Endothelial cell of hepatic sinusoid (primary cell): ENCODE data around the gene RSRP1.

Experiments used
- in situ Hi-C: cut with HindIII; loops from 2 replicates; pipeline ENCODE4 v1.10.0; 2017; ENCODE audit warnings: low sequenced_read_pairs

RSRP1 gene

DNA sequence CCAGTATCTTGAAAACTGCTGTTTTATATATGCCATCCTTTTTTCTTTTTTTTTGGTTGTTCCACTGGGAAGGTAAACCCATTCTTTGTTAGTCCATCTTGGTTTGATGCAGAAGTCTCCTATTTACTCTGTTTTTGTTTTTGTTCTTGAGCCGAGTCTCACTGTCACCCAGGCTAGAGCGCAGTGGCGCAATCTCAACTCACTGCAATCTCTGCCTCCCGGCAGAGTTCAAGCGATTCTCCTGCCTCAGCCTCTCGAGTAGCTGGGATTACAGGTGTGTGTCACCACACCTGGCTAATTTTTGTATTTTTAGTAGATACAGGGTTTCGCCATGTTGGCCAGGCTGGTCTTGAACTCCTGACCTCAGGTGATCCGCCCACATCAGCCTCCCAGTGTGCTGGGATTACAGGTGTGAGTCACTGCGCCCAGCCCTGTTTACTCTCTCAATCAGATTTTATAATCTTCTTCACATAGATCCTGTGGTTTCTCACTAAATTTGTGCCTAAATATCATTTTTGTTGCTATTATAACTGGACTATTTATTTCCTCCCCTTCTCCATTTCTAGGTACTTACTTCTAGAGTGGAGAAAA lies 27.5 kb downstream of the RSRP1 start:
- in situ Hi-C loops = loop anchor here (25.0 kb wide), 2 partner anchors 282 to 557 kb away; partner anchors contain the start of gene RUNX3

DNA sequence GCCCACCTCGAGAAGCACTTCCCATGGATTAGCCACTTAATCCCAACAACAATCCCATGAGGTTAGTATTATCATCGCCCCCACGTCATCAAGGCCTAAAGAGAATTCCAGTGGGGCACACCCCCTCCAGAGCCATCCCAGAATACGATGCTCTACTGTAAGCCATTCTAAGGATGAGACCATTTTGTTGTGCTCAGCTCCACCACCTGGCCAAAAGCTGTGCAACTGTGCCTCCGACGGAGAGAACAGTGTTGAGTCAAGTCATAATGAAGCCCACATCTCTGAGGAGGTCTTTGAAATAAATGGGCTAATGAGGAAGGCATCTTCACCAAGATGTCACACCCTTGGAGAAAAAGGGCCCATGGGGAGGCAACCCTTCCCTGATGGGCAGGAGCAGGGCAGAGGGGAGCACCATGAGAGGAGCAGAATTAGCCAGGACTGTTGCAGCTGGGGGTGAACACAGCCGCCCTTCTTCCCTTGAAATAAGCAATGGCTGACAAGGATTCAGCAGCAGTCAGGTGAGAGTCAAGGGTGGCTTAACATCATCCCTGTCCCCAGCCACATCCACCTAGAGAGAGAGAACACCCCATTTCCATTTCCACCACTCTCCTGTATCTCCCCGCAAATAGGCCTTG lies 29.5 kb downstream of the RSRP1 start:
- in situ Hi-C loops = loop anchor here (25.0 kb wide), 2 partner anchors 280 to 555 kb away; partner anchors contain the start of gene RUNX3

DNA sequence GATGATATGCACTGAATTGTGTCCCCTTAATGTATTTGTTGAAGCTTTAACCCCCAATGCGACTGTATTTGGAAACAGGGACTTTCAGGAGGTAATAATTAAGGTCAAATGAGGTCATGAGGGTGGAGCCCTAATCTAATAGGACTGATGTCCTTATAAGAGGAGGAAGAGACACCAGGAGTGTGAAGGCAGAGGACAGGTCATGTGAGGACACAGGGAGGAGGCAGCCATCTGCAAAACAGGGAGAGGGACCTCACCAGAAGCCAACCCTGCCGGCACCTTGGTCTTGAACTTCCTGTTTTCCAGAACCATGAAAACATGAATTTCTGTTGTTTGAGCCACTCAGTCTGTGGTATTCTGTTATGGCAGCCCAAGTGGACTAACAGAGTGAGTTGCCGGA lies 30.2 kb downstream of the RSRP1 start:
- in situ Hi-C loops = loop anchor here (25.0 kb wide), 2 partner anchors 280 to 555 kb away; partner anchors contain the start of gene RUNX3

DNA sequence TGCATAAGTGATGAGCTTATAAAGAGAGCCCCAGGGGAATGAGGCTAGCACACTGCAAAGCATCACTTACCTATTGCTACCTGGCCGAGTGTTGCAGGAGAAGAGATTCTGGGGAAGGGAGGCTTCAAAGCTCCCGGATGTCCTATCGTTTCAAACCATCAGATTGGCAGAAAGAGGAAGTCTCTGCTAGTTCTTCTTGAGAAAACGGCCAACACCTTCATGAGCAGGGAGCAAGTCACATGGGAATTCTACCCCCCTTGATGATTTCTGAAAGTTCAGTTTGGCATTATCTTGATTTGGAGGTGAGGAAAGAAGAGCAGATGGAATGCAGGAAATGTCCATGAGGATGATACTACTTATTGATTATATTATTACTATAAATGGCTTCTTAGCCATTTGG lies 31.1 kb downstream of the RSRP1 start:
- in situ Hi-C loops = loop anchor here (25.0 kb wide), 2 partner anchors 279 to 554 kb away; partner anchors contain the start of gene RUNX3

DNA sequence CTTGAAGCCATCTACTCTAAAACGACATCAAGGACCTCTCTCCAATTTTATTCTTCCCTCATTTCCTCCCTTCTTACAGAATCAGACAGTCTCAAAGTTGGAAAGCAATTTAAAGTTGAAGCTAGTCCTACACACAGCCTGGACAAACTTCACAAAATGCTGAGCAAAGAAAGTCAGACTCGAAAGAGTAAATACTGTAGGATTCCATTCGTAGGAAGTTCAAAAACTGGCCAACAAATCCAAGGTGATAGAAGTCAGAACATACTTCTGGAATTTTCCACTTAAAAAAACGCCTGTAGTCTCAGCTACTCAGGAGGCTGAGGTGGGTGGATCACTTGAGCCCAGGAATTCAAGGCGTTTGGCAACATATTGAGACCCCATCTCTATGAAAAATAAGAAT lies 34.5 kb downstream of the RSRP1 start:
- in situ Hi-C loops = loop anchor here (25.0 kb wide), 2 partner anchors 275 to 550 kb away; partner anchors contain the start of gene RUNX3

DNA sequence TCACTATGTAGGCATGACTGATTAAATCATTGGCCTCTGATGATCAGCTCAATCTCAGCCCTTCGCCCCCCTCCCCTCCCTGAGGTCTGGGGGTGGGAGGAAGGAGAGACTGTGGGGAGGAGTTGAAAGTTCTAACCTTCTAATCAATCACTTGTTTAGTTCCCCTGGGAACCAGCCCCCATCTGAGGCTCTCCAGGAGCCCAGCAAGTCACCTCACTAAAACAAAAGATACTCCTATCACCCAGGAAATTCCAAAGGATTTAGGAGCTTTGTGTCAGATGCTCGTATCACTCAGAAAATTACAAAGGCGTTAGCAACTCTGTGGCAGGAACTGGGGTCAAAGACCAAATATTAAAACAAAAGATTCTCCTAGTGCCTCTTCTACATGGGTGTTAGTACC lies 36.5 kb downstream of the RSRP1 start:
- in situ Hi-C loops = loop anchor here (25.0 kb wide), 2 partner anchors 273 to 548 kb away; partner anchors contain the start of gene RUNX3

DNA sequence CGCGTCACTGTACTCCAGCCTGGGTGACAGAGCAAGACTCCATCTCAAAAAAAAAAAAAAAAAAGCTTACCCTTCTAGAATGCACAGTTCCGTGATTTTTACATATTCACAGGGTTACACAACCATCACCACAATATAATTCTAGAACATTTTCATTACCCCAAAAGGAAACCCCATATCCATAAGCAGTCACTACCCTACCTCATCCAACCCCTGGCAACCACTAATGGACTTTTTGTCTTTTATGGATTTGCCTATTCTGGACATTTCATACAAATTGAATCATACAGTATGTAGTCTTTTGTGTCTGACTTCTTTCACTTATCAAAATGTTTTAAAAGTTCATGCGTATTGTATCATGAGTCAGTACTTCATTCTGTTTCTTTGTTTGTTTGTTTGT lies 37.7 kb downstream of the RSRP1 start:
- in situ Hi-C loops = loop anchor here (25.0 kb wide), 2 partner anchors 272 to 547 kb away; partner anchors contain the start of gene RUNX3

DNA sequence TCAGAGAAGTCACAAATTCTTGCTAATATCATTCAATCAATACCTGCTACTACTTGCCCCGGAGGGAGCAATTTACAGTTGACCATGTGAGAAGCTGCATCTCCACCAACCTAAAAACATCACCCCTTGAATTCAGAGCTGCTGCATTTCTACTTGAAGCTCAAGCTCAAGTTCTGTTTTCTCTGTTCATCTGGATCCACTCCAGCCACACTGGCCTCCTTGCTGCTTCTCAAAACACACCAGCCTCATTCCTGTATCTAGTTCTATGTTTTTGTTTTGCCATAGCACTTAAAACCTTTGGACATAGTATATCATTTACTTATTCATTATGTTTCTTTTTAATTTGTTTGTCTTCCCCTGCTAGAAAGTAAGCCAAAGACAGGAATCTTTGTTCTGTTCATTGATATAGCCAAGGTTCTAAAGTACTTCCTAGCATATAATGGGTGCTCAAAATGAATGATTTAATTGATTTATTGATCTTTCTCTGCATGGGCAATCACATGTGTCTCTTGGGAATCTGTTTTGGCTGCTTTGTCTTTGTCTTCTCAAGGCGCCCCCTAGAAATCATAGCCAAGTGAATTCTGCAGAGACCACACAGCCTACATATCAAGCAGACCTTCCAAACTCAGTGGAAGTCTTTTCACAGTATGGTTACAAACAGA lies 38.6 kb downstream of the RSRP1 start:
- in situ Hi-C loops = loop anchor here (25.0 kb wide), 2 partner anchors 271 to 546 kb away; partner anchors contain the start of gene RUNX3

DNA sequence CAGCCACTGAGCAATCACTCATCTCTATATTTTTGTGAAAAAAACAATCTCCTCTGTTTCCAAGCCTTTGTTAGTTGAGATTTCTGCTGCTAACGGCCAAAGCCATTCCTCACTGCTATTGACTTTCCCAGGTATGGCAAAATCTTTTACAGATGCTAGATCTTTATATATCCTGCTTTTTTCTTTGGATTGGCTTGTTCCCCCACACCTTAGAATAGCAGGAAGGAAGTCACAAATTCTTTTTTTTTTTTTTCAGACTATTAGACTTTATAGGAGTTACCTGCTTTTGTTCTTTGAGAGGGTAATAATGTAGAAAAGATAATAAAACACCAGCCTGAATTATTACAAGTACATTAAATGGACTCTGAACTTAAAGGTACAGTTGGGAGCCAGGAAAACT lies 39.2 kb downstream of the RSRP1 start:
- in situ Hi-C loops = loop anchor here (25.0 kb wide), 2 partner anchors 271 to 546 kb away; partner anchors contain the start of gene RUNX3

DNA sequence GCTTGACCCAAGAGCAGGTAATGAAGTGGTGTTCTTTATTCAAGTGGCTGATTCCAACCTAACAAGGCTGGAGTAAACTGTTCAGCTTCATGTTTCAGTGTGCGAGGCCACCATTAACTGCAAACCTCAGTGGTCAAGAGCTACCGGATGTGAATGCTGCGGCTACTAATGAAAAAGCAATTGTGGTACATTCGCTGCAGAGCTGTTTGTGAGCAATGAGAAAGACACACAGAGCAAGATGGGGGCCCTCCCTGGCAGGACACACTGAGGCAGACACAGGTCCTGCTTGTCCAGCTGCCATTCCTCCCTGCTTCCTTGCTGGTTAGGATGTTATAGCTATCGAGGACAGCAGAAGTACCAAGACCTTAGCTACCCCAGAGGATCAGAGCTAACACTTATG lies 41.1 kb downstream of the RSRP1 start:
- in situ Hi-C loops = loop anchor here (25.0 kb wide), 2 partner anchors 269 to 544 kb away; partner anchors contain the start of gene RUNX3

DNA sequence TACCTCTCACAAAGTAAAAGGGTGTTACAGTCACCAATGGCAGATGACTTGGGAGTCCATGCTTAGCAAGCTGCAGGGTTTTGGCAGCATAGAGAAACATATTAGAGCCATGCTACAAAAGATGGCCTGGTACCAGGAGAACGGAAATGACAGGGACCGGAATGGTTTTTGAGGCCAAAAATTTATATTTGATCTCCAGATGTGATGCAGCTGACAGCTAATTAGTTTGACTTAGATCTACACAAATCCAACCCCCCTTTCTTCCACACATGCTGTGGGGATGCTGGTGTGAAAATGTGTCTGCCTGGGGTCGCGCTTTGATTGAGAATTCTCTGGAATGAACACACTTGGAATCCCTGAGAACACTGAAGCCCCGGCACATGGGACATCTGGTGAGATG lies 41.5 kb downstream of the RSRP1 start:
- in situ Hi-C loops = loop anchor here (25.0 kb wide), 2 partner anchors 268 to 543 kb away; partner anchors contain the start of gene RUNX3

DNA sequence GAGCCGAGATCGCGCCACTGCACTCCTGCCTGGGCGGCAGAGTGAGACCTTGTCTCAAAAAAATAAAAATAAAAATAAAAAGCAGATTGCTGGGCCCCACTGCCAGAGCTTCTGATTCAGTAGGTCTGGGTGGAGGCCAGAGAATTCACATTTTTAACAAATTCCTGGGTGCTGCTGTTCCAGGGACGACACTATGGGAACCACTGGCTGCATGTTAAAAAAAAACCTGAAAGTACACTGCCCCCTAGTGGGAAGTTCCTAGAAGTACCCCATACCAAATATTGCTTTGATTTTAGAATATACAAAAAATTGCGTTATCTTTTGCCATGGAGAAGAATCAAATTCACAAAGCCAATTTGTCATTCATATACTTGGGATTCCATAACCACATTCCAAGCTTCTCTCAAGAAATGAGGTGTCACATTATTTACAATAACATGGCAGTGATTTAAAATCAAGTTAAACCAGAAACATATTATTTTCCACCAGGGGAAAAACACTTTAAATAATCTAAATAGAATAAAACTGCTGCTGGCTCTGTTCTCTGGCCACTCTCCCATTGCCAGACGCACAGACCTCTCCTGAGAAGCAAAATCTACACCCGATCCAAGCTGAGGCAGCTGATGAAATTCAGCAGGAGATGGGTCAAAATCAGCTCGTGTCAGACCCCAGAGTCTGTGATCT lies 42.3 kb downstream of the RSRP1 start:
- in situ Hi-C loops = loop anchor here (25.0 kb wide), 2 partner anchors 268 to 543 kb away; partner anchors contain the start of gene RUNX3

DNA sequence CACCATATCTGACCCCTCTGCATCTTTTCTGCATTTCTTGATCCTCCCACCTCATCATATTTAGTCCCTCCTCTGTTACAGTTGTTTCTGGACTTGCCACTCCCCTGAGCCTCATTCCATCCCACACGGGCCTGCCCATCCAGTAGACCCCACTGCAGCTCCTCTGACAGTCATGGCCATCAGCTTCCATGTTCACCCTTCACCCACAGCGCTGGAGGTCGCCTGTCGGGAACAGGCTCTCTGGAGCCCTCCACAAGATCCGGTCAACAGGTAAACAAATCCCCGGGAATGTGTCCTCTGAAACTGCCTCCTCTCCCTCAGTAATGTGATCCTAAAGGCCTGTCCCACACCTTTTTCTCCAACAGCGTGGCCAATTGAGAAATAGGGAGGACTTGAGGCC lies 46.2 kb downstream of the RSRP1 start:
- in situ Hi-C loops = loop anchor here (25.0 kb wide), 2 partner anchors 264 to 539 kb away; partner anchors contain the start of gene RUNX3

DNA sequence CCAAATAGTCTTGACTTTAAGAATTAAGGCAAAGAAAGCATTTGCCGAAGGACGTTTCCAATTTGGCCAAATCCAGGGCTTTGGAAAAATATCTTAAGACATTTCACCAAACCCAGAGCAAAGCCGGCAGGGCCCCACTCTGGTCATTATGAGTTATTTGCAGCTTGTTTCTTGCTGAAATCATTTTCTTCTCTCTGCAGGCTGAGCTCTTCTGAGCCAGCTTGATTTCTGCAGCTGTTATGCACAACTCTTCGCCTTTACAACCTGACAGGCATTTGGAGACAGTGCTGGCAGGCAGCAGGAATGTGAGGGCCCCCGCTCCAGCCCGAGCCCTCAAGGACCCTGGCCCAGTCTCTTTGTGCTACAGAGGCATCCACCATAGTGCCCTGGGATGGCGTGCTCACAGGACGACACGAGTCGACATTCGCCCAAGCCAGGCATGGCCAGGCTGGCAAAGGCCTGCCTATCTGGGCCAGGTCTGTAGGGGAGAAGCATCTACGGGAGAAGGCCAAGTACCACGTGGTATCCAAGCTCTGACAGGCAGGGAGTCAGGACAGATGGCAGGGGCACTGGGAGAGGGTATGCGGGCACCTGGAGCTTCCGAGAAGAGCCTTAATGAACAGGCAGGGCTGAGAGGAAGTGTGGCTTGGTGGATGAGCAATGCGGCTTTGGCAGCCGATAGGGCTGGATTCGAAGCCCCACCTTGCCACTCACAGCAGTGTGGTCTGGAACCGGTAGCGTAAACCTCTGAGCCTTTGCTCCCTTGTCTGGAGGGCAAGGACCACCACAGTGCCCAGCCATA lies 47.2 kb downstream of the RSRP1 start:
- in situ Hi-C loops = loop anchor here (25.0 kb wide), 2 partner anchors 263 to 538 kb away; partner anchors contain the start of gene RUNX3

DNA sequence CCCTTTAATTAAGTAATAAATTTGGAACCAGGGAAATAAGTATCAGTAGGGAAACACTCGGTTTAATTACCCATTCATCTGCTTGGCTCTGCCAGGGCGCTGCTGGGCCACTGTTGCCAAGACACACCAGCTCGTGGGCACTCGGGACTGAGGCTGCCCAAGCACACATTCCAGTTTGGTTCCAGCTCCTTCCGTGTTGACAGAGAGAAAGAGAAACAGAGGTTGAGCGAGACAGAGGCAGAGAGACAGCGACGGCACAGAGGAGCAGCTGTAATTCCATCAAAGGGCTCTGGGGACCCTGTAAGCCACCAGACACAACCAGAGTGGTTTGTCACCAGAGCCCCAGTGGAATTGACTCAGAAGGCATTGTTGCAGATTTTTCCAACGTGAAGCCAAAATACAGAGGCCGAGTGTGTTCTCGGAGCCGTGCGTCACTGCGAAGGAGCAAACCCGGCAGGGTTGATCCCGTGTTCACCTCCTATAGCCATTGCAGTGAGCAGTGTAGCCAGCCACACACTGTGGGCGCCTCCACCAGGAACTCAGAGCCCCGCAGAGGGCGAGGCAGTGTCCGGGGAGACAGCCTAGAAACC lies 48.5 kb downstream of the RSRP1 start:
- in situ Hi-C loops = no loop called here

DNA sequence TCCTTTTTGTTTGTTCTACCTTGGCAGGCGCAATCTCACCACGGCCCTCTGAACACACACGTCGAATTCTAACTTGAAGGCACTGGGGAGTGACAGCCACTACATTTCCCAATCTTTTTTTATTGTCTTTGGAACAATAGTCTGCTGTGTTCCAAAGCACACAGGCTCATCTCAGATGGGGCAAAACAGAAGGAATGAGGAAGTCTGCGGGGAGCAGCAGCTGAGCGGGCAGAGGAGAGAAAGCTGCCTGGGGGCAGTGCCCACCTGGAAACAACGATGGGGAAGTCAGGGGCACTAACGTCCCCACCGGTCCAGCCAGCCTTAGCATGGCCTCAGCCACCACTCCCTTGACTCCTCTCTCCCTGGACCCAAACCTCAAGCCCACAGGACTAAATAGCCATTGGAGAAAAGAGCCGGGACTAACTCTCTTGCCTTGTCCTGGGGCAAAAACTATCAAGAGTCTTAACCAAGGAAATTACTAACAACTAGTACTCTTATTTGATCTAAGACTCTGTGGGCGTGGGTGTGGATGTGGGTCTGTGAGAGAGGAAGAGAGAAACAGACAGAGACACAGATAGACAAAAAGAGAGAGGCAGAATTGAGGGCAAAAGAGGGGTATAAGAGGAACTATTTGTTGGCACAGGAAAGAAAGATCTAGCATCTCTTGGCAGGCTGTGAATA lies 49.1 kb downstream of the RSRP1 start:
- in situ Hi-C loops = no loop called here

DNA sequence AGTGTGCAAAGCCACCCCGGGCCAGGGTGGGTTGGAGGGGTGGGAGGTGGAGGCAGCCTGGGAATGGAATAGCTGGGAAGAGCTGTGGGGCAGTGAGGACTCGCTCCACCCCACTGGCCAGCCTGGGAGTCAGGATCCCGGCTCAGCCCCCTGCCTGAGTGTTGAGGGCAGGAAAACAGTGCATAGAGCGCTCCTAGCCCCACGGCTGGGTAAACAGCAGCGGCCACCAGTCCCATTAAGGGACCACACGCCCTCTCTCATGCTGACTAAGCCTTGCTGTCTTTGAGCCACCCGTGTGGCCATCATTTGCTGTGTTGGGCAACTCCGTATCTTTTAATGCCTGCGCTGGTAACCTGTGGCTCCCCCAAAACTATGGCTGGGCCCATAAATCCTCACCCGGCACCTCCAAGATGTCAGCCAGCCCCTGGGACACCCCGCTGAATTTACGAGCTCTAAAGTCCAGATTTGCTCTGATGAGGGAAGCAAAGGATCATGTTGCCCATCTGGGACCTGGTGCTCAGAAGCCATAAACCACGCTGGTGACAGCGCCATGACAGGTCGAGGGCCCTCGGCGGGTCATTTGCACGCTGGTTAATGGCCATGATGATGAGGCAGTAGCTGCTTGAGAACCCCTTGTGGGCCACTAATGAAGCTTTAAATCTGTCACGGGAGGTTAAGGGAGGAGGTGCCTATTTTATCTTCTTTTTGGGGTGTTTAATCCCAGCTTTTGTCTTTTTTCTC lies 49.8 kb downstream of the RSRP1 start:
- in situ Hi-C loops = no loop called here

DNA sequence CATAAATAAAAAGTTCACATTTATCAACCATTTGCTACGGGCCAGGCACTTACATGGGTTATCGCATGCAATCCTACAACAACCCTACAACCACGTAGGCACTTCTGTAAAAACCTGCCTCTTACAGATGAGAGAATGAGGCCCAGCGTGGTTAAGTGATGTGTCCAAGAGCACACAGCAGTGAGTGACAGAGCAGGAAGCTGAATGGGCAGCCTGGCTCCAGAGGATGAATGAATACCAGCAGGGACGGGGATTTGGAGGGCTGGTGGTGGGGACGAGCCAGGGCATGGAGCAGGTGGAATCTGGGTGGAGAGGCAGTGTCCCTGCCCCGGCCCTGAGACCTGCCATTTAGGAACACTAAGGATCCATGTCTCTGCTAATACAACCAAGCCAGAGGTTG lies 50.4 kb downstream of the RSRP1 start:
- in situ Hi-C loops = no loop called here
